HepG2 (cell line): Measurements from ENCODE around the gene CARD9. TPM values are rescaled to one million over a fixed set of nuclear protein-coding genes. Genes with fewer than 3 reads are reported as not detected.

Experiments
- CREB1 ChIP-seq, 2 experiments: fragments of 450-650 bp in 1 of 2; IDR thresholded peaks; 2 replicates each; pipeline ENCODE4 v1.6.1; 2016 to 2017; ENCODE audit warnings: control low read depth in 1 of 2, mild to moderate bottlenecking in 1 of 2, missing compliant biosample characterization in 1 of 2, missing genetic modification characterization in 1 of 2
- FOXO1 ChIP-seq: sonication (generic); formaldehyde crosslinking; IDR thresholded peaks from 2 replicates; pipeline ENCODE4 v1.4.0; 2020; ENCODE audit warnings: missing genetic modification reagents
- MBNL3 ChIP-seq: fragments of 250-450 bp; sonication (Bioruptor Pico); conservative IDR thresholded peaks from 2 replicates; pipeline ENCODE4 v1.8.0; 2022; ENCODE audit warnings: mild to moderate bottlenecking, inconsistent platforms
- PPARG ChIP-seq: conservative IDR thresholded peaks from 2 replicates; pipeline ENCODE4 v1.6.1; 2016; ENCODE audit warnings: missing biosample characterization, missing genetic modification reagents
- XBP1 ChIP-seq: sonication (generic); formaldehyde crosslinking; IDR thresholded peaks from 2 replicates; pipeline ENCODE4 v1.5.0; 2020; ENCODE audit warnings: missing genetic modification reagents
- ZC3H13 ChIP-seq: sonication (generic); formaldehyde crosslinking; IDR thresholded peaks from 2 replicates; pipeline ENCODE4 v1.8.1; 2023; ENCODE audit warnings: mild to moderate bottlenecking, missing genetic modification reagents, moderate library complexity
- ZNF251 ChIP-seq: sonication (generic); formaldehyde crosslinking; IDR thresholded peaks from 2 replicates; pipeline ENCODE4 v1.9.0; 2021; ENCODE audit warnings: mild to moderate bottlenecking, missing genetic modification reagents
- ZNF674 ChIP-seq: sonication (generic); formaldehyde crosslinking; IDR thresholded peaks from 2 replicates; pipeline ENCODE4 v1.5.0; 2020; ENCODE audit warnings: low read depth, mild to moderate bottlenecking, missing genetic modification reagents
- ZNF678 ChIP-seq: sonication (generic); formaldehyde crosslinking; IDR thresholded peaks from 2 replicates; pipeline ENCODE4 v1.4.0; 2020; ENCODE audit warnings: mild to moderate bottlenecking, missing genetic modification reagents
- ZNF749 ChIP-seq: sonication (generic); formaldehyde crosslinking; IDR thresholded peaks from 2 replicates; pipeline ENCODE4 v1.8.0; 2022; ENCODE audit warnings: mild to moderate bottlenecking, missing genetic modification reagents, moderate library complexity, borderline replicate concordance
- ZNF766 ChIP-seq: sonication (generic); formaldehyde crosslinking; IDR thresholded peaks from 2 replicates; pipeline ENCODE4 v1.5.0; 2020; ENCODE audit warnings: missing genetic modification reagents, borderline replicate concordance
- ZNF773 ChIP-seq: sonication (generic); formaldehyde crosslinking; IDR thresholded peaks from 2 replicates; pipeline ENCODE4 v1.4.0; 2020; ENCODE audit warnings: missing genetic modification reagents, borderline replicate concordance
- polyA plus RNA-seq, 8 experiments: library from polyadenylated mRNA; depleted of rRNA in 3 of 8; stranded (reverse) in 7 of 8; unstranded in 1 of 8; fragments of >200 nt; fragmentation: Illumina TruSeq in 4 of 8; extraction: Trizol in 4 of 8; gene quantifications; 2 replicates each; pipeline versions ENCODE4 v1.2.1 to v1.2.3, GENCODE V29; 2011 to 2016; ENCODE audit warnings: low read depth in 4 of 8, missing spikeins in 1 of 8, mixed read lengths in 1 of 8; ENCODE audit not compliant: insufficient read depth in 1 of 8
- total RNA-seq, 5 experiments: library from RNA; depleted of rRNA; stranded (reverse); fragments of >200 nt; fragmentation: Illumina TruSeq; extraction: Trizol; gene quantifications; 2 replicates each; pipeline ENCODE4 v1.2.3, GENCODE V29; 2016; ENCODE audit warnings: low read depth in 1 of 5
- TF ChIP-seq, protein P1 (sequence below): fragments of 450-650 bp; IDR thresholded peaks from 2 replicates; pipeline ENCODE4 v1.6.1; 2016
- TF ChIP-seq, protein P2 (sequence below): sonication (generic); formaldehyde crosslinking; IDR thresholded peaks from 2 replicates; pipeline ENCODE4 v1.8.0; 2022; ENCODE audit warnings: missing genetic modification reagents, low read depth, mild to moderate bottlenecking, borderline replicate concordance
- TF ChIP-seq, protein P3 (sequence below): sonication (generic); formaldehyde crosslinking; IDR thresholded peaks from 2 replicates; pipeline ENCODE4 v1.9.0; 2021; ENCODE audit warnings: missing genetic modification reagents, borderline replicate concordance
- TF ChIP-seq, protein P4 (sequence below), 2 experiments: fragments of 450-650 bp in 1 of 2; sonication (generic) in 1 of 2; formaldehyde crosslinking in 1 of 2; IDR thresholded peaks; 2 replicates each; pipeline versions ENCODE4 v1.6.1 to v1.8.0; 2016 to 2022; ENCODE audit warnings: antibody characterized with exemption in 1 of 2, mild to moderate bottlenecking in 1 of 2, missing genetic modification reagents in 1 of 2

The CARD9 gene
- total and polyA plus RNA-seq, 2 of the 13 experiments (the other 11 are each of a cell fraction or from before 2014, with no cell fraction given), result 3.3 to 7.4 TPM

DNA sequence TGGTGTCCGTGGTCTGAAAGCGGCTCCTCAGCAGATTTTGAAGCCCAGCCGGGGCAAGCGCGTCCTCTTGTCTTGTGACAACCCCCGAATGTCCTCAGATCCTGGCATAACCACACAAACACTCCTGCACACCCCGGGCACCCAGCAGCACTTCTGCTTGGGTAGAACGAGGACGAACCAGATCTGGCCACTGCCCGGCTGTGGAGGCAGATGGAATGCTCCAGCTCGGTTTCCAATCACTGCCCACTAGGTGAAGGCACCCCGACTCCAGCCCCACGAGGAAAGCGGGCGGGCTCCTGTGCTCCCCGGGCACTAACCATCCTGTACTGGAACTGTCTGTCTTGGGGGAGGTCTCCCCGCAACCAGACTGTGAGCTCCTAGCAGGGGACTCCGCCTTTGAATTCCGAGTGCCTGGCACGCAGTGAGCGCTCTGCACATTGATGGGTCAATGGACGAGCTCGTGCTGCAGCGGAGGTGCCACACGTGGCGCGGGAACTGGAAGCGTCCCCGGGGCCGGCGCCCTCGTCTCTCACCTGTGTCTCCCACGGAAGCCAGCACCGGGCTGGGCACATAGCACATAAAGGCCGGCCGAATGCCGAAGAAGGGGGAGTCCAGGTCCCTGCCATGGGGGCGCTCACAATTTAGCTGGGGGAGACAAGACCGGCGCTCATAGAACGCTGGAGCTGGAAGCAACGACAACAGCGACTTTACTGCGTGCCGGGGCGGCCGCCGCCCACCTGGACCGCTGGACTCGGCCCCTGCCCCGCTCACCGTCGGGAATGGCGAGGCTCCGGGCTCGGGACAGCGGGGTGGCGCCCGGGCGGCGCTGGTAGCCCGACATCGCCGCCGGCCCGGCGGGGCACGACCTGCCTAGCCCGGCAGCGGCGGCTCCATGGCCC is 36.3 kb upstream of the CARD9 start (continued):
- TF ChIP-seq, protein P1, sequence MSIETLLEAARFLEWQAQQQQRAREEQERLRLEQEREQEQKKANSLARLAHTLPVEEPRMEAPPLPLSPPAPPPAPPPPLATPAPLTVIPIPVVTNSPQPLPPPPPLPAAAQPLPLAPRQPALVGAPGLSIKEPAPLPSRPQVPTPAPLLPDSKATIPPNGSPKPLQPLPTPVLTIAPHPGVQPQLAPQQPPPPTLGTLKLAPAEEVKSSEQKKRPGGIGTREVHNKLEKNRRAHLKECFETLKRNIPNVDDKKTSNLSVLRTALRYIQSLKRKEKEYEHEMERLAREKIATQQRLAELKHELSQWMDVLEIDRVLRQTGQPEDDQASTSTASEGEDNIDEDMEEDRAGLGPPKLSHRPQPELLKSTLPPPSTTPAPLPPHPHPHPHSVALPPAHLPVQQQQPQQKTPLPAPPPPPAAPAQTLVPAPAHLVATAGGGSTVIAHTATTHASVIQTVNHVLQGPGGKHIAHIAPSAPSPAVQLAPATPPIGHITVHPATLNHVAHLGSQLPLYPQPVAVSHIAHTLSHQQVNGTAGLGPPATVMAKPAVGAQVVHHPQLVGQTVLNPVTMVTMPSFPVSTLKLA, result no peak
- no peak for TF ChIP-seq ZNF678 (CRISPR knock-in tag)
- TF ChIP-seq ZNF251 (CRISPR knock-in tag), result no peak
- no peak for TF ChIP-seq CREB1 (IDR thresholded peaks at IDR 0.05)
- TF ChIP-seq CREB1 (CRISPR knock-in tag; IDR thresholded peaks at IDR 0.05), result no peak
- TF ChIP-seq, protein P2, sequence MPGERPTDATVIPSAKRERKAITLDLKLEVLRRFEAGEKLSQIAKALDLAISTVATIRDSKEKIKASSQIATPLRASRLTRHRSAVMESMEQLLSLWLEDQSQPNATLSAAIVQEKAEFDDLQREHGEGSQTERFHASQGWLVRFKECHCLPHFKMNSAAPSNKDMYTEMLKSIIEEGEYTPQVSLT (CRISPR knock-in tag), result no peak
- no peak for TF ChIP-seq ZNF749 (CRISPR knock-in tag)
- no peak for TF ChIP-seq ZNF674 (CRISPR knock-in tag)
- TF ChIP-seq PPARG, result no peak
- TF ChIP-seq, protein P3, sequence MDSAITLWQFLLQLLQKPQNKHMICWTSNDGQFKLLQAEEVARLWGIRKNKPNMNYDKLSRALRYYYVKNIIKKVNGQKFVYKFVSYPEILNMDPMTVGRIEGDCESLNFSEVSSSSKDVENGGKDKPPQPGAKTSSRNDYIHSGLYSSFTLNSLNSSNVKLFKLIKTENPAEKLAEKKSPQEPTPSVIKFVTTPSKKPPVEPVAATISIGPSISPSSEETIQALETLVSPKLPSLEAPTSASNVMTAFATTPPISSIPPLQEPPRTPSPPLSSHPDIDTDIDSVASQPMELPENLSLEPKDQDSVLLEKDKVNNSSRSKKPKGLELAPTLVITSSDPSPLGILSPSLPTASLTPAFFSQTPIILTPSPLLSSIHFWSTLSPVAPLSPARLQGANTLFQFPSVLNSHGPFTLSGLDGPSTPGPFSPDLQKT, result no peak
- no peak for TF ChIP-seq ZNF773 (CRISPR knock-in tag)
- TF ChIP-seq FOXO1 (CRISPR knock-in tag), result no peak
- TF ChIP-seq, protein P4, sequence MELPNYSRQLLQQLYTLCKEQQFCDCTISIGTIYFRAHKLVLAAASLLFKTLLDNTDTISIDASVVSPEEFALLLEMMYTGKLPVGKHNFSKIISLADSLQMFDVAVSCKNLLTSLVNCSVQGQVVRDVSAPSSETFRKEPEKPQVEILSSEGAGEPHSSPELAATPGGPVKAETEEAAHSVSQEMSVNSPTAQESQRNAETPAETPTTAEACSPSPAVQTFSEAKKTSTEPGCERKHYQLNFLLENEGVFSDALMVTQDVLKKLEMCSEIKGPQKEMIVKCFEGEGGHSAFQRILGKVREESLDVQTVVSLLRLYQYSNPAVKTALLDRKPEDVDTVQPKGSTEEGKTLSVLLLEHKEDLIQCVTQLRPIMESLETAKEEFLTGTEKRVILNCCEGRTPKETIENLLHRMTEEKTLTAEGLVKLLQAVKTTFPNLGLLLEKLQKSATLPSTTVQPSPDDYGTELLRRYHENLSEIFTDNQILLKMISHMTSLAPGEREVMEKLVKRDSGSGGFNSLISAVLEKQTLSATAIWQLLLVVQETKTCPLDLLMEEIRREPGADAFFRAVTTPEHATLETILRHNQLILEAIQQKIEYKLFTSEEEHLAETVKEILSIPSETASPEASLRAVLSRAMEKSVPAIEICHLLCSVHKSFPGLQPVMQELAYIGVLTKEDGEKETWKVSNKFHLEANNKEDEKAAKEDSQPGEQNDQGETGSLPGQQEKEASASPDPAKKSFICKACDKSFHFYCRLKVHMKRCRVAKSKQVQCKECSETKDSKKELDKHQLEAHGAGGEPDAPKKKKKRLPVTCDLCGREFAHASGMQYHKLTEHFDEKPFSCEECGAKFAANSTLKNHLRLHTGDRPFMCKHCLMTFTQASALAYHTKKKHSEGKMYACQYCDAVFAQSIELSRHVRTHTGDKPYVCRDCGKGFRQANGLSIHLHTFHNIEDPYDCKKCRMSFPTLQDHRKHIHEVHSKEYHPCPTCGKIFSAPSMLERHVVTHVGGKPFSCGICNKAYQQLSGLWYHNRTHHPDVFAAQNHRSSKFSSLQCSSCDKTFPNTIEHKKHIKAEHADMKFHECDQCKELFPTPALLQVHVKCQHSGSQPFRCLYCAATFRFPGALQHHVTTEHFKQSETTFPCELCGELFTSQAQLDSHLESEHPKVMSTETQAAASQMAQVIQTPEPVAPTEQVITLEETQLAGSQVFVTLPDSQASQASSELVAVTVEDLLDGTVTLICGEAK (IDR thresholded peaks at IDR 0.05), result no peak
- TF ChIP-seq, protein P4 (CRISPR knock-in tag; IDR thresholded peaks at IDR 0.05), result no peak
- TF ChIP-seq MBNL3 (CRISPR knock-in tag), result no peak
- TF ChIP-seq ZNF766 (CRISPR knock-in tag), result peak; percentile 83; the same call in 1 of the 2 replicates
- TF ChIP-seq ZC3H13 (CRISPR knock-in tag), result no peak
- no peak for TF ChIP-seq XBP1
